HG03095 (cell line): ENCODE results near the gene LBX1.

Experiments
- ATAC-seq: cut with Tn5 transposase; IDR thresholded peaks from one replicate; pipeline ENCODE4 v1.9.1; 2021; ENCODE audit warnings: moderate library complexity; ENCODE audit not compliant: unreplicated experiment

LBX1 gene

GRCh38 chr10:101244321-101245050 is 15.2 kb upstream of the LBX1 start:
- no peak for ATAC-seq

GRCh38 chr10:101241840-101242707 is 12.8 kb upstream of the LBX1 start:
- no peak for ATAC-seq

- ATAC-seq, result no peak
Measured at GRCh38 chr10:101238732-101239105, 9.5 kb upstream of the LBX1 start.

- ATAC-seq, result no peak
Measured at GRCh38 chr10:101237982-101238731, 8.9 kb upstream of the LBX1 start.

GRCh38 chr10:101237081-101237981 is 8.1 kb upstream of the LBX1 start:
- ATAC-seq, result no peak

- no peak for ATAC-seq
Measured at GRCh38 chr10:101236376-101237080, 7.3 kb upstream of the LBX1 start.

GRCh38 chr10:101235766-101236165 is 6.5 kb upstream of the LBX1 start:
- no peak for ATAC-seq

GRCh38 chr10:101234333-101234732 is 5.1 kb upstream of the LBX1 start:
- no peak for ATAC-seq

GRCh38 chr10:101233863-101234262 is 4.6 kb upstream of the LBX1 start:
- no peak for ATAC-seq

- ATAC-seq, result no peak
Measured at GRCh38 chr10:101233443-101233842, 4.2 kb upstream of the LBX1 start.

- no peak for ATAC-seq
Measured at GRCh38 chr10:101231912-101232689, 2.8 kb upstream of the LBX1 start.

GRCh38 chr10:101231092-101231491 is 1.8 kb upstream of the LBX1 start:
- ATAC-seq, result no peak

GRCh38 chr10:101230183-101230917 is 1.1 kb upstream of the LBX1 start:
- ATAC-seq, result no peak

GRCh38 chr10:101228966-101229265 is 347 bp downstream of the LBX1 start:
- ATAC-seq, result no peak

- no peak for ATAC-seq
Measured at GRCh38 chr10:101228153-101228965, 904 bp downstream of the LBX1 start.

- no peak for ATAC-seq
Measured at GRCh38 chr10:101227429-101228152, 1.7 kb downstream of the LBX1 start.
